A549 (cell line): ENCODE results near the gene GAP43.

Experiments
- BHLHE40 ChIP-seq: IDR thresholded peaks from 2 replicates; pipeline ENCODE4 v1.6.1; 2012; ENCODE audit warnings: low read depth, low read length, inconsistent platforms
- CBX2 ChIP-seq: fragments of 200-600 bp; sonication (generic); IDR thresholded peaks from 2 replicates; pipeline ENCODE4 v1.6.1; 2016; ENCODE audit warnings: low read depth, mild to moderate bottlenecking, borderline replicate concordance
- CHD2 ChIP-seq: fragments of 150-350 bp; IDR thresholded peaks from 2 replicates; pipeline ENCODE4 v1.6.1; 2014; ENCODE audit warnings: low read length; ENCODE audit not compliant: partially characterized antibody
- CTCF ChIP-seq: fragments of >200 bp; sonication (Bioruptor Twin); formaldehyde crosslinking; IDR thresholded peaks from 3 replicates; pipeline ENCODE4 v1.5.1; 2016
- EHMT2 ChIP-seq: fragments of 200-600 bp; sonication (generic); IDR thresholded peaks from 2 replicates; pipeline ENCODE4 v1.6.1; 2016; ENCODE audit warnings: antibody characterized with exemption, low read depth, mild to moderate bottlenecking, moderate library complexity
- HDAC2 ChIP-seq: fragments of 200-600 bp; sonication (generic); IDR thresholded peaks from 2 replicates; pipeline ENCODE4 v1.6.1; 2016
- HOXA7 ChIP-seq: fragments of 250-450 bp; sonication (Bioruptor Pico); IDR thresholded peaks from 2 replicates; pipeline ENCODE4 v1.5.0; 2020; ENCODE audit warnings: mild to moderate bottlenecking, moderate library complexity
- MAZ ChIP-seq: fragments of 150-350 bp; IDR thresholded peaks from 2 replicates; pipeline ENCODE4 v1.6.1; 2014; ENCODE audit warnings: antibody characterized with exemption, low read depth, low read length, borderline replicate concordance
- NPAS2 ChIP-seq: fragments of 250-450 bp; sonication (Bioruptor Pico); IDR thresholded peaks from 2 replicates; pipeline ENCODE4 v1.8.0; 2022; ENCODE audit warnings: mild to moderate bottlenecking, moderate library complexity, borderline replicate concordance
- PBX3 ChIP-seq: IDR thresholded peaks from 2 replicates; pipeline ENCODE4 v1.6.1; 2012
- POLR2A ChIP-seq: IDR thresholded peaks from 2 replicates; pipeline ENCODE4 v1.6.1; 2012; ENCODE audit warnings: mild to moderate bottlenecking, low read length
- TP53 ChIP-seq: fragments of 250-450 bp; sonication (Bioruptor Pico); IDR thresholded peaks from 2 replicates; pipeline ENCODE4 v1.5.0; 2021; ENCODE audit warnings: mild to moderate bottlenecking, moderate library complexity
- ZNF302 ChIP-seq: fragments of 250-450 bp; sonication (Bioruptor Pico); IDR thresholded peaks from 2 replicates; pipeline ENCODE4 v1.9.0; 2021; ENCODE audit warnings: inconsistent platforms, mild to moderate bottlenecking, moderate library complexity

GRCh38 chr3:115689928-115690327, 66.6 kb downstream of the GAP43 start:
- no peak for TF ChIP-seq CTCF
- no peak for TF ChIP-seq EHMT2
- no peak for TF ChIP-seq BHLHE40
- TF ChIP-seq CBX2 = no peak
- no peak for TF ChIP-seq POLR2A
- no peak for TF ChIP-seq CHD2
- TF ChIP-seq TP53 (CRISPR knock-in tag) = no peak
- no peak for TF ChIP-seq HOXA7 (CRISPR knock-in tag)
- TF ChIP-seq MAZ = no peak
- TF ChIP-seq HDAC2 = no peak
- TF ChIP-seq PBX3 = no peak
- TF ChIP-seq ZNF302 (CRISPR knock-in tag) = no peak
- TF ChIP-seq NPAS2 (CRISPR knock-in tag) = no peak
